GM21717 (cell line): ENCODE measurements around the gene LUZP2.

Source experiments
- ATAC-seq: cut with Tn5 transposase; IDR thresholded peaks from one replicate; pipeline ENCODE4 v1.9.1; 2021; ENCODE audit warnings: mild to moderate bottlenecking, moderate library complexity; ENCODE audit not compliant: unreplicated experiment

Gene LUZP2

DNA sequence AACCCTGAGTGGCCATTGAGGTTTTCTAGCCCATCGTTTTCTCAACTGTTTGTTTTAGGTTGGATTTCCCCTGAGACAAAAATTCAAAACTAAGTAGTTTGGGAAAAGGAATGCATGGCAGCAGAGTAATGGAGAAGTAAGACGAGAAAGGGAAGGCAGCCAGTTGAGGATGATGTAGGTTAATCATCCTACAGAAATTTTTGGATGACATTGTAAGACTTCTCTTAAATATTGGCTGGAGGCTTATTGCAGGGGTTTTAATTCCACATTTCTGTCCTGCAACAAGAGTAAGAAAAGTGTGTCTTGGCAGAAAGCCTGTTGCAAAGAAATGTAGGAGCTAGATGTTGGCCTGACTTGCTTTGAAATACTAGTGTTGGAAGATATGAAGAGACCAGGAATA, 308.8 kb downstream of the LUZP2 start:
- no peak for ATAC-seq

DNA sequence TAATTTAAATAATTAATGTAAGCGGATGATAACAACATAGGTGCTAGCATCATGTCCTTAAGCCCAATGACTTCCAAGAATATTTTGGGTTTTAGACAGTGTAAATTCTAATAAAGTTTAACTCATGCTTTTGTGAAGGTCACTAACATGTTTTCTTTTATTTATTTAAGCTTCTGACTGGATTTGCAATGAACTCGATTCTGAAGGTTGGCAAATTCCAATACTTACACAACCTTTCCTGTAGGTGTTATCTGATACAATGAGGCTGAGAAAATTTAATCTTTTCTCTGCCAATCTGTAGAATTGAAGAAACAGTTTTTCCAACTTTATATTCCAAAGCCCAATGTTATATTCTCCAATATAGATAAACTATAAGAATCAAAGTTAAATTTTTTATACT, 311.3 kb downstream of the LUZP2 start:
- no peak for ATAC-seq

DNA sequence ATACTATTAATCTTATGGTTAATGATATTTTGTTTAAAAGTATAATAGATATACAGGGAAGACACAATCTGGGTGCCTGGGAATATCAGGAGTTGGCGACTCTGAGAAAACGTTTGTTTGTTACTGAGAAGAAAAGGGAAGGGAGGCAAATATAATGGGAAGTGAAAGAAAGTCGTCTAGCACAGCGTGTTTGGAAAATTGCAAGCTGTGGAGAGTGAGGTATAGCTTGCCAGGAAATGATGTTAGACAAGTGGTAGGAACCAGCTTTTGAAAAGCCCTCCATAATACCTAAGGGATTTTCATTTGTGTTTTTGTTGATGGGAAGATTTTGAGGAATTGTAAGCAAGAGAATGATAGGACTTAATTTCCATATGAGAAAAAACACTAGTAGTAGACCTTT, 322.2 kb downstream of the LUZP2 start:
- ATAC-seq: no peak

DNA sequence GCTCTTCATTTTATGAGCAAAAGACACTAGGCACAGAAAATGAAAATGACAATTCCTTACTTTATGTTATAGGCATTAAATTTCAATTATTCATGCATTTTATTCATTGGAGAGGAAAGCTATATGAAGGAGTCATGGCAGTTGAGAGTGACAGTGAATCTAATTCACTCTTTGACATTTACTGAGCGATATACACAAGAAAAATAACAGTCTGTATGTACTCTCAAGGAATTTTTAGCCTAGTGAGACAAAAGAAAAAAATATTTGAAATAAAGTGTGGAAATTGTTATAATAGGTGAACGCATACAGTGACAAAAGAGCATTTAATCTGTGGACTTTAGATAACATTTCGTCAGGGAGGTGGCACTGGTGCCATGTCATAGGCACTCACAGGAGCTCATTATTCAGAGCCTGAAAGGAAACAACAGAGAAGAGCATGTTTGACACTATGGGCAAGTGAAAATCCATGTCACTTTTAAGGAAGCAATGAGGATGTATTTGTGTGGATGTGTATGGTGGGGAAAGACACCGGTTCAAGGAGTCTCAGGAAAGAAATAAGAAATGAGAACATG, 323.1 kb downstream of the LUZP2 start:
- no peak for ATAC-seq

DNA sequence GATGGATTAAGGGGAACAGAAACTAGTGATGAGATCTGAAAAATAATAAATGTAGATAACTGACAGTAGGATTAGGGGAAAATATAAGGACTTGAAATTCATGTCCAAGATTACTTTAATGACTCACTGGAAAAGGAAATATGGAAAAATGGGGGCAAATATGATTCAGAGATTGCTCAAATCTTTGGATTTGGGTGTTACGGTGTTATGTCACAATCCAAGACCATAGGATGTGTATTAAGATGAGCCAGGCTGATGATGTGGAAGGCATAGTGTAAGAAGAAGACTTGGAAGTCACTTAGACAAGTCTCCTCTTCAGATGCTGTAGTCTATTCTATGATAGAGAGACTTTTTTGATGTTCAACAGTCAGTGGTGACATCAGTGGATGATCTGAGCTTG, 323.7 kb downstream of the LUZP2 start:
- ATAC-seq: no peak

DNA sequence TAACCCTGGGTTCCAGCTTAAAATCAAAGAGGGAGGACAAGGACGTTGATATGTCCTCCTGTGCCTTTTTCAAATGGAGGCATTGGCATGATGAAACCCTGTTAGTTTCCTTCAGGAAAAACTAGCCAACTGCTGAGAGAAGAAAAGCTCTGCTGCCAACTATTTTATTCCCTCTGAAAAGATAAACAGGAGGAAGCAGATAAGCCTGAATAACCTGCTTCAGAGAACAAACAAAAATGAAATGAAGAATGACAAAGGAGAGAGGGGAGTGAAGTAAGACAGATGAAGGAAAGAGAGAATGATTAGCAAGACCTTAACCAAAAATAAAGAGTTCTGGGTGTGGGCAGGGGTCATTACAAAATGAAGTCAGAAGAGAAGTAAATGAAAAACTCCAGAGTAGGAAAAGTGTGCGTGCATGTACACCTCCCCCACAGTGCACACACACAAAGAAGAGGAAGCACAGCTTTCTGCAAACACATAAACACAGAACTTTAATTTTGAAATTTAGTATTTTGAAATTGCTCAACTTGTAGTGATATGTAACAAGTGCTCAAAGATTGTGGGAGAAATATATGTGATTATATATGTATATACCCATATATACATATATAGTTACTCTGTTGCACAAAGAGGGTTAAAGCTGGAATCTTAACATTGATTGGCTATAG, 332.2 kb downstream of the LUZP2 start:
- ATAC-seq: no peak

DNA sequence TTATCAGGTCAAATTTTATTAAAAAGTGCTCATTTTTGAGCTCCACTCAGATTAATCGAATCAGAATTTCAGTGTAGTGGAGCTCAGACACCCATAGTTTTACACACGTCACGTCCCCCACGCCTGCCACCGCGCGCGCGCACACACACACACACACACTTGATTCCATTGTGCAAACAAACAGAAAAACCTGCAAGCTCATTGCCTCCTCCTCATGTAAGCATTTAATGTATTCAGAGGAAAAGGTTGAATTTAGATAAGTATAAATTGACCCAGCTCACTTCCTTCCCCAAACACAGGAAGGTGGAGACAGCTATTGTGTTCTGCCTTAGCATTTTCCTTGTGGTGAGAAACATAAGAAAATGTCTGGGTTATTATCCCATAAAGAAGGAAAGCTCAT, 336.7 kb downstream of the LUZP2 start:
- ATAC-seq: no peak

DNA sequence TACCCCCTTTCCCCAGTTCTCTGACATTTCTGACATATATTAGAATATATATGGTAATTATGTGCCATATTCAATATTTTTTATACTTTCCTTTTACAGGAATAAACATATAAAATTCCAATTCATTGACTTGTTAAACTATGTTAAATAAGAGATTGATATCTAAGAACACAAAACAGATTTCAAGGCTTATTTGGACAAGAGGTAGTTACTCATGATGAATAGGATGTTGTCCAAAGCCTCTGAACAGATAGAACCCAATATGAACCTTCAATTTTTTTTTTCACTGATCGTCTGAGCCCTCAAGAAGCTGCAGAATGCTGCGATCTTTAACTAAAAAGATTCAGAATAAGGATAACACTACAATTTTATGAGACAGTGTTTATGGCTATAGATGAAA, 340.3 kb downstream of the LUZP2 start:
- ATAC-seq: no peak

DNA sequence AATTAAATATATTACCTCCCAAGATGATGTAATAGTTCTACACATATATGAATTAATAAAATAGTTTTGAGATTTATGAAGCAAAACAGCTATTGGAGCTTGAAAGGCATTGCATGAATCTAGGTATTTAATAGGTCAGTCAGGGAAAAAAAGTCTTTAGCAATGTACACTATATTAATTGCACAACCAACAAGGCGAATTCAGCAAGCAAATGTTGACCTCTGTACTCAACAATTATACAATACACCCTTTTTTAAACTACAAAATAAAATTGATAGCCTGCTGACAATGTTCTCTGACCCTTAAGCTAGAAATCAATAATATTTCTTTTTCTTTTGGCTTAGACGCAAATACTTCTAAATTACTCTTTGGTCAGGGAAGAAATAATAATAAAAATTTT, 345.5 kb downstream of the LUZP2 start:
- no peak for ATAC-seq

DNA sequence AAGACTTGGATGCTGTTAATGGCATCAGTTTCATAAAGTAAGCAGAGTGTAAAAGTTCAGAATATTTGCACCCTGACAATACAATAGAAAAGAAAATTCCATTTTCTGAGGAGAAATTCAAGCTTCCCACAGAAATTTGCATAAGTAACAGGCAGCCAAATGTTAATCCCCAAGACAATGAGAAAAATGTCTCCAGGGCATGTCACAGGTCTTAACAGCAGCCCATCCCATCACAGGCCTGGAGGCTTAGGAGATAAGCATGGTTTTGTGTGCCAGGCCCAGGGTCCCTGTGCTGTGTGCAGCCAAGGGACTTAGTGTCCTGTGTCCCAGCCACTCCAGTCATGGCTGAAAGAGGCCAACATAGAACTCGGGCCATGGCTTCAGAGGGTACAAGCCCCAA, 347.6 kb downstream of the LUZP2 start:
- ATAC-seq: no peak

DNA sequence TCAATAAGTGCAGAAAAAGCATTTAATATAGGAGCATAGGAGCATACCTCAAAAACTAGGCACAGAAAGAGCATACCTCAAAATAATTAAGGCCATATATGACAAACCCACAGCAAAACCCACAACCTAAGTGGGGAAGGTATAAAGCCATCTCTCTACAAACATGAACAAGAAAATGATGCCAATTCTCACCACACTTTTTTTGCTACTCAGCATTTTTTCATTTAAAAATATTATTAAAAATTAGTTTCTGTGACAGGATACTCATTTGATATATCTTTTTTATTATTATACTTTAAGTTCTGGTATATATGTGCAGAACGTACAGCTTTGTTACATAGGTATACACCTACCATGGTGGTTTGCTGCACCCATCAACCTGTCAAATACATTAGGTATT, 352.0 kb downstream of the LUZP2 start:
- ATAC-seq: no peak

DNA sequence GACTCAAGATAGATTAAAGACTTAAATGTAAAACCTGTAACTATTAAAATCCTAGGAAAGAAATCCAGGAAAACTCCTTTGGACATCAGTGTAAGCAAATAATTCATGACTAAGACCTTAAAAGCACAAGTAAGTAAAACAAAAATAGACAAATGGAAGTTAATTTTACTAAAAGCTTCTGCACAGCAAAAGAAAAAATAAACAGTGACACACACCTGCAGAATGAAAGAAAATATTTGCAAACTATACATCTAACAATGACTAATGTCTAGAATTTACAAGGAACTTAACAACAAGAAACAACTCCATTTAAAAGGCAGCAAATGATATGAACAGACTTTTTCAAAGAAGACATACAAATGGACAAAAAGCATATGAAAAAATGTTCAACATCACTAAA, 359.1 kb downstream of the LUZP2 start:
- ATAC-seq: no peak

DNA sequence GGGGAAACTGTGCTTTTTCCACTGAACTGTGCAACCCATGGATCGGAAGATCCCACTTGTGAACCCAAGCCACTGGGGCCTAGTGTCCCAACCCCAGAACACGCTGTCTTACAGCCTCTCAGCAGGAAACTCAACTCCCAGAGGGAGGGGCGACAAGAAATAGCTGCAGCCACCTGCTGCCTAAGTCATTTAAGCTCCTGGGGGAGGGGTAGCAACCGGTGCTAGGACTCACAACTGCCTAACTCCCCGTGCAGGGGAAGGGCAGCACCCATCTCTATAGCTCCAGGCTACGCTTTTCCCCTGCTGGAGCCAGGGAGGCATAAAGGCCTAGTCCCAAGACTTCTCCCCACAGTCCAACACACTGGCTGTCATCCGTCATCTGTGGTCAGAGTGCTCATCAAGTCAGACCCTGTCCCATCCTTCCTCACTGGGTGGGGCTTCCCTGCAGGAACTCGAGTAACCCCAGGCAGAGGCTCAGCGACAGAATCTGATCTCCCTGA, 363.0 kb downstream of the LUZP2 start:
- ATAC-seq: no peak

DNA sequence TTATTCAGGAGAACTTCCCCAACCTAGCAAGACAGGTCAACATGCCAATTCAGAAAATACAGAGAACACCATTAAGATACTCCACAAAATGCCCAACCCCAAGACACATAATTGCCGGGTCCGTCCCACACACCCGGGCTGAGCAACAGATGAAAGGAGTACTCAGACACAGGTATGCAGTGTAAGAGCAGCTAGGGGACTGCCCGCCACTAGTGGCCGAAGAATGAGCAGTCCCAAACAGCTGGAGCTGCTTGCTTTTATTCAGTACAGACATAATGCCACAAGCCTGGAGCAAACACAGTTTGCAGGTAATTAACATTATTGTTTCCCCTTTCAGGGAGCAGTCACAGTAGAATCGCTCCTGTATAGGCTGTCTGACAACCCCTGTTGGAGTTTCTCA, 364.6 kb downstream of the LUZP2 start:
- ATAC-seq: no peak

DNA sequence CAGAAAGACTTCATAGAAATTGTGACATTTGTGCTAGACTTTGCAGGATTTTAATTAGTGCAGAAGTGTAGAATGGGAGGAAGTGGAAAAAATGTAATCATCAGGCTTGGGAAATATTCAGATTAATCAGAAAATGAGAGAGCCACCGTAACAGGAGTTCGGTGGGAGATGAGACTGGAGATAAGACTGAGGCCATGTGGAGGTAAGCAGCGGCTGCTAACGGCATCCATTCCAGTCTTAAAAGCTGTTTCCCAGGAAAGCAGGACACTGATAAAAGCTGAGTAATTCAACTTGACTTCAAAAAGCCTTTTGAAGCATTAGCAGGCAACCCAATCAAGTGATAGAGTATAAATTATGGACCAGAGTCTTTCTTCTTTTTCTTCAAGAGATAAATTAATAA, 369.9 kb downstream of the LUZP2 start:
- no peak for ATAC-seq

DNA sequence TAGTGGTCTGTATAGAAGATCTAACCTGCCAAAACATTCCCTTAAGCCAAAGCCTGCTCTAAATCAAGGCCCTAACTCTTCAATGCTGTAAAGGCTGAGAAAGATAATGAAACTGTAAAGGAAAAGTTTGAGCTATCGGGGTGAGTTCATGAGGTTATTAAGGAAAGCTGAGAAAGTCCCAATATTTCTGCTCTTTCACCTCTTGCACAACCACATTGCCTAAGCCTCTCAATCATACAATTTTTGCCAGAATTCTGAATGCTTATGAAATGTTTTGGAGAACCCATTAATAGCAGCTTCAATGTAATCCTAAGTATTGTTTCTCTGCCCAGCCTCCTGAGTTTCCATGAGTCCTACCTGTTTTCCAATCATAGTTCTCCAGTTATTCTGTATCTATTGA, 373.2 kb downstream of the LUZP2 start:
- ATAC-seq: no peak

DNA sequence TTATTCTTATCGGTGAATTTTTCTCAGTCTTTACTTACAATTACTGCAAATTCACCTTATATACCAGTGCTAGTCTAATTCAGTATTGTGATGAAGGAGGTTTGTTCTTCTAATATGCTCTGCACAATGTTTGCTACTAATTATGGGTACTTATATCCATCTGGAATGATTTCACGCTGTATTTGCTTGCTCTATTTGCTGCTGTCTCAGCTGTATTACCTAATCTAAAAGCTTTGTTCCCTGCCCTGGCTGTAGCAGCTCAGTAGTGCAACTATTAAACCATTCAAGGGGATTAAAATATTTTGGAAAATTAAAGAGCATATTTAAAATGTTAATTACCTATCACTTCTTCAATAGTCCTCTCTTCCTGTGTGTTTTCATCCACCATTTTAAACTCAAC, 375.3 kb downstream of the LUZP2 start:
- ATAC-seq: no peak

DNA sequence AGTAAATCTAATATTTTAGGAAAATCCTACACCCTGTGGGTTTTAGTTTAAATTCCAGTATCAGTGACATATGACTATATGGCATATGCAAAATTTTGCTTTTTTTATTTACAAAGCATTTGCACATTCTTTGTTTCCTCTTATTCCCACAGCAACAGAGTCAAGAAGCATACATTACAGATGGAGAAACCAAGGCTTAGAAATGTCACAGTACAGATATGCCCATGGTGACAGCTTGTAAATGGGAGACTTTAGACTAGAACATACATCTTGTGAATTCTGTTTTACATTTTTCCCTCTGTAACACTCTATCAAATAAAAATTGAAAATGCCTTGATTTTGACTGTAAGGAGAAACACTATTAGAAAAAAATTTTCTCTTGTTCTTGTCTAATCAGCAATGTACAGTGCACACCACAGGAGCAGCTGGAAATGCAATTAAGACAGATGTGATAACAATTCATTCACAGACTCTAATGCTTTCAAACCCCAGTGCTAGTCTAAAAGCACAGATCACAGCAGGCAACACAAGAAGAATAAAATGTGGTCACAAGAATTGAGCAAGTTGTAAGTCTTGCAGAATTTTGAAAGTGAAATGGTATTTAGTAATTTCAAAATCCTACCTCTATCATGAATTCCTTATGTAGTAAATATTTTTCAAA, 375.9 kb downstream of the LUZP2 start:
- ATAC-seq: no peak

DNA sequence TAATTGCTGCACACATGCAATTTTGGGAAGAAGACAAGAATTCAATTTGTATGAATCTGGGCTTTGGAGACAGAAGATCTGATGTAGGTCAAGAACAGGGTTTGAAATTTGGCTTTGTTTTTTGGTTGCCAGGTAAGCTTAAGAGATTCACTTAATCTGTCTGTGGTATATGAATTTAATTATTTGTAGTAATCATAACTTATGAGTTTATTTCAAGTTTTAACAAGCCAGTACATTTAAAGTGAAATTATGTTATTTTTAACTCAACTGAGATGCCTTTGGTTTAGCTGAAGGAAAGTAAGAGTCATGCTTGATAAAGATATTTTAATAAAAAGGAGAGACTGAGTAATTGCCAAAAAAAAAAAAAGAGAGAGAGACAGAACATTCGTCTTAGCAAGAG, 384.1 kb downstream of the LUZP2 start:
- no peak for ATAC-seq

DNA sequence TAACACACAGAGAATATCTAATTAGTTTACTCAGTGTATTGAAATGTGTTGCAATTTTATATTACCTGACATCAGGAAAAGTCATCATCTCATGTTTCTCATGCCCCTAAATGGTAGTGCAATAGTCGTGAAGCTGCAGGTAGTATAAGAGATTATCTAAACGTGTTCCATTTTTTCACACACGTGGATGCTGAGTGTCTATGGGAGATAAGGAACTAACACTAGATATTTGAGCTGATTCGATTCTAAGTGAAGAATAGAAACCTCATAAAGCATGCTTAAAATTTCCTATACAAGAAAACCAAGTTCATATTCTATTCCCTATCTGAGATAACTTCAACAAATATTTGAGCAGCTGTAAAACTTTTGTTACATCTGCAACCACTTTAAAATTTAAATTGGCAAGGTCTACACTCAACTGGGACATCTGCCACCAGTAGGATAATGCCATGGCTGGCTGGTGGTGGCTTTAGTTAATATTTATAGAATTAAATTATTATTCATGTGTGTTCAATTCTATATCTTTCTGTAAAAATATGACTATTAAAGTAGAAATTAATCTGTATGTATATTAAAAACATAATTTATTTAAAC, 388.8 kb downstream of the LUZP2 start:
- ATAC-seq: no peak

DNA sequence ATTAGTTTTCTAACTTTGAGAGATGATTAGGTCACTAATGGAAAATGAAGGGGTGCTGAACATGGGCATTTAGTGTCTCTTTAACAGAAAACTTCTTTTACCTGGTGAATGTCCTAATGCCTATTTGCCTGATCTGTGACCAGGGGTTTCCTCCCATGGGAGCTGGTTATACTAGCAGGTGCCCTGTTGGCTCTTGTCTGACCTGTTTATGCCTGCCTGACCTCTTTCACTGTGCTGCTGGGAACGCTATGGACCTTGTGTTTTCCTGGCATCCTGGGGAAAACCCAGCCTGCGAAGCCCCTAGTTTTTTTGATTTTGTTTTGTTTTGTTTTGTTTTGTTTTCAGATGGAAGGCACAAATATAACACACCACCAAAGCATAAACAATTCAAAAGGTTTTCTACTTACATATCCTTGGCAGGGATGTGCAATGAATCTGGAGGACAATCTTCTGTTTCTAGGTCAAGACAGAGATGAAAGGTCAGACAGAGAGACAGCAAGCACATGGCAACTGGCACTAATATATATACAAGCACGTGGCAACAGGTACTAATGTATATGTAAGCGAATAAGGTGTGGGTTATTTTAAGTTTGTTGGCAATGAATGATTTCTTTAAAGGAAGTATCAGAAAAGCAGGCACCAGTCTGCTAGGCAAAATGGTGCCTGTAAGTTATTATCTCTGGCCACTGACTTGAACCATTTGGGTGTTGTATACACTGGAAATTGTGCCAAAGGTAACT, 390.2 kb downstream of the LUZP2 start:
- no peak for ATAC-seq
